ENCODE data around the gene PRR22. TPM values are rescaled to one million over a fixed set of nuclear protein-coding genes. Genes with fewer than 3 reads are reported as not detected.
"Not testable (repeated sequence)": the region's sequence is repeated elsewhere in the genome, so short reads cannot be mapped to it uniquely, and the experiment has no call there.

PRR22 gene
- total RNA-seq, 1 experiment from 2014 or later, result 0.48 TPM

DNA sequence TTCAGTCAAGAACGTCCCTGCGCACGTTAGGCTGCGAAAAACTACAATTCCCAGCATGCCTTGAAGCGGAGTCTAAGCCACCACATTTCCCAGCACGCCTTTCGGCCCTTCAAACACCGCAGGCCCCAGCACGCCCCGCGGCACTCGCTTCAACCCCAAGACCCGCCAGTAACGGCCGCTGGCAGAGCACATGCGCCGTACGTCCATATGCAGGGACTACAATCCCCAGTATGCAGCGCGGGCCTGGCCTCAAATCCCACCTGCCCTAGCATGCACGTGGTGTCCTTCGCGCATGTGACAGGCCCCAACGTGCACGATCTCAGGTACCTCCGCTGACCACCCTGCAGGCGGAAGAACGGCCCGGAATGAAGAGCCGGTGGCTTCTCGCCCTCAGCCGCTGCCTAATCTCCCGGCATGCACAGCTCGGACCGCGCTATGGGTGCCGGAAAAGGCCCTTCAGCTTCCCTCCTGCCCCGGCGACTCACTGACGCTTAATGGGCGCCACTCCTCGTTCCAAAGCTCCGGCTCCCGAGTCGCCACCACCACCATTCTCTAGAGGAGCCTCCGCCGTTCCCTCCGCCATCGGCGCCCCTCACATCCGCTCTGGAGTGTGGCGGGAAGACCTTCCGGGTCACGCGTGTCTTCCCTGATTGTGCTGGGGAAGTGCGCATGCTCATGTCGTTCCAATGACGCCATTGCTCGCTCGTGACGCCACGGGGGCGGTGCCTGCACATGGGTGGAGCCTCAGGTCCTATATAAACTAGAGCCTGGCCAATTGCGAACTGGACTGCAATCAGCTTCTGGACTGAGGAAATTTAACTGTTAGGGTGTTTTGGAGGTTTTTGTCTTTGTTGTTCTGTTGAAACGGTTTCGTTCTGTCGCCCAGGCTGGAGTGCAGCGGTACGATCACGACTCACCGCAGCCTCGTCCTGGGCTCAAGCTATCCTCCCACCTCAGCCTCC is 6.3 kb upstream of the PRR22 start, which contains the start of gene DUS3L:
TSS of gene DUS3L (minus strand) at position 605 of the 962 bp plus-strand sequence. CDS start at position 583, 22 bp downstream.
- DNase-seq (ENCODE audit: low read depth), result peak; percentile 97

GRCh38 chr19:5789886-5790558 is 5.5 kb upstream of the PRR22 start:
- no peak for DNase-seq (ENCODE audit: low read depth)

DNA sequence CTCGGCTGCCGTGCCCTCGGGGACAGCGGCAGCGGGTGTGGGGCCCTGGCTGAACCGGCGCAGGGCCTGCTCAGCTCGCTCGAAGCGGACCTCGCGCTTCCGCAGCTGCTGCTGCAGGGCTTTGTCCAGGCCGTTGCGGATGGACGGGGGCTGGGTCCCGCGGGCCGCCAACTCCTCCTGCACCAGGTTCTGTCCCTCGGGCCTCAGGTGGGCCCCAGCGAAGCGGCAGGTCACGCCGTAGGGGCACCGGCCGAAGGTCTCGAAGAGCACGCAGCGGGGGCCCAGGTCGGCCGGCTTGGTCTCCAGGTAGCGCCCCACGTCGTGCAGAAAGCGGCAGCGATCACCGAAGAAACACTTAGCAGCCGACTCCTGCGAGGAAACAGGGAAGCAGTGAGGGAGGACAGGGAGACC is 4.8 kb upstream of the PRR22 start:
- no peak for DNase-seq (ENCODE audit: low read depth)

GRCh38 chr19:5788422-5788821 is 3.9 kb upstream of the PRR22 start:
- DNase-seq (ENCODE audit: low read depth), result no peak

- DNase-seq (ENCODE audit: low read depth), result no peak
Observed at GRCh38 chr19:5787409-5788182, 3.0 kb upstream of the PRR22 start.

GRCh38 chr19:5786593-5787408 is 2.3 kb upstream of the PRR22 start:
- DNase-seq (ENCODE audit: low read depth), result no peak

- no peak for DNase-seq (ENCODE audit: low read depth)
Observed at GRCh38 chr19:5785423-5785822, 877 bp upstream of the PRR22 start.

GRCh38 chr19:5782945-5783919 is 1.3 kb downstream of the PRR22 start:
- DNase-seq (ENCODE audit: low read depth), result no peak

GRCh38 chr19:5782322-5782721 is 2.2 kb downstream of the PRR22 start:
- DNase-seq (ENCODE audit: low read depth), result no peak

GRCh38 chr19:5780916-5781315 is 3.6 kb downstream of the PRR22 start:
- not testable (repeated sequence) for DNase-seq (ENCODE audit: low read depth)

DNA sequence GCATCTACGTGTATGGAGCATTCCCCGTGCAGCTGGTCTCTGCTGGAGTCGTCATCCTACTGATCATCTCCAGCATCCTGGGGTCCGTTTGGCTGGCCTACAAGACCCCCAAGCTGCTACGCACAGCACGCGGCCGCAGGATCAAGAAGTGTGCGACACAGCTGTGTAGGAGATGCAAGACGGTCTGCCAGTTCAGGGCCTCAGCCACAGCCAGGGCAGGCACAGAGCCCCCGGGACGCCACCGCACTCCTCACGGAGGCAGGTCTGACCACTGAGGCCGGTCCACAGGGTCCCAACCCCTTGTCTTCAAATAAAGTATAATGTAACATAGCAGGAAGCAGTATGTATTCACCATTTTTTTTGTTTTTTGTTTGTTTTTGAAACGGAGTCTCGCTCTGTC is 6.1 kb downstream of the PRR22 start:
- no peak for DNase-seq (ENCODE audit: low read depth)

DNA sequence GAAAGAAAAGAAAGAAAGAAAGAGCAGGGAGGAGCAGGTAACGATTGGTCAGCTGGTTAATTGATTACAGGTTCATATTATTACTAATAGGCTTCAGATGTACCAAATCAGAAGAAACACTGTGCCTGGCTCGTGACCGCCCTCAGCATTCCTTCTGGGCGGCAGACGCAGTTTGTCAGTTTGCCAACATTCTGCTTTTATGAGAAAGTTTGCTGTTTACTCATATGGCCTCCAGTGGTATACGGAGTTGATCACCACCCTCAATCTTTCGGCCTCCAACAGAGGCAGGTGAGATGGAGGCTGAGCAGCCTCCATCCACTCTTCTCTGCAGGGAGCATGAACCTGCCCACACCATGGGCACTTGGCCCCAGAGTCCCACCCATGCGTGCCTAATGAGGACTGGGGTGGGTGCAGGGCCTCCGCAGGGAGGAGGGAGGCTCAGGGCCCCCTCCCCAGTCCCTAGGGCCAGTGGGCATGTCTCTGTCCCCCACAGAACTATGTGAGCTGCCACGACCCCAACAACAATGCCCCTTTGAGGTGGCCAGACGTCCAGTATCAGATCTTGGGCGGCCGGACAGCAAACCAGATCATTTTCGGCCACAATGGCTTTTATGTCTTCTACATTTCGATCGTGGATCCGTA is 8.8 kb downstream of the PRR22 start:
- peak; percentile 51 for DNase-seq (ENCODE audit: low read depth)

DNA sequence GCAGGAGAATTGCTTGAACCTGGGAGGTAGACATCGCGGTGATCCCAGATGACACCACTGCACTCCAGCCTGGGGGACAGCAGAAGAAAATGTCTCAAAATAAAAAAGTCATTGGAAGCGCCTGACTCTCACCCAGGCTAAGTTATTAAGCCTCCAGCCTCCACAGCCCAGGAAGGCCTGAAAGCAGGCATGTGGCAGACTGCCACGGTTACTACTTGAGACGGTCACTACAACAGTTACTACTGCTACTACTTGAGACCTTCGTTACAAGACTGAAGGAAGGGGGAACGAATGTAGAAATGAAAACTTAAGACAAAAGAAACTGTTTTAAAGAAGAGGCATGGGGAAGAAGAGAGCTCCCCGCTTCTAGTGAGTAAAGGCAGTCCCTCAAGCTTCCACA is 9.6 kb downstream of the PRR22 start:
- DNase-seq (ENCODE audit: low read depth), result no peak

GRCh38 chr19:5773276-5773675 is 11.3 kb downstream of the PRR22 start:
- DNase-seq (ENCODE audit: low read depth), result no peak

GRCh38 chr19:5772416-5772815 is 12.1 kb downstream of the PRR22 start:
- DNase-seq (ENCODE audit: low read depth), result no peak

- DNase-seq (ENCODE audit: low read depth), result no peak
Observed at GRCh38 chr19:5767949-5768348, 16.6 kb downstream of the PRR22 start.

DNA sequence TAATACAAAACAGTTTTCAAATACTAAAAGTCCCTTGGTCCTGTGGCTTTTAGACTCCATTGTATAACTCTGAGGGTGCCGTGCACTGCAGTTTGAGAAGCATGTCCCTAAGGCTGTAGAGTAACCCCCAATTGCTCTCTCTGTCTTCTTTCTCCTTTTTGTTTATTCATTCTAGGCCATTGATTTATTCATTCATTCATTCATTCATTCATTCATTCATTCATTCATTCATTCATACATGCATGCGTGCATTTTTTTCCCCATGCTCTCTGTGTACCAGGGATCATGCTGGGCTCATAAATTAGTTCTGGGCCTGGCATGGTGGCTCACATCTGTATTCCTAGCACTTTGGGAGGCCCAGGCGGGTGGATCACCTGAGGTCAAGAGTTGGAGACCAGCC is 19.3 kb downstream of the PRR22 start:
- DNase-seq (ENCODE audit: low read depth), result no peak

DNA sequence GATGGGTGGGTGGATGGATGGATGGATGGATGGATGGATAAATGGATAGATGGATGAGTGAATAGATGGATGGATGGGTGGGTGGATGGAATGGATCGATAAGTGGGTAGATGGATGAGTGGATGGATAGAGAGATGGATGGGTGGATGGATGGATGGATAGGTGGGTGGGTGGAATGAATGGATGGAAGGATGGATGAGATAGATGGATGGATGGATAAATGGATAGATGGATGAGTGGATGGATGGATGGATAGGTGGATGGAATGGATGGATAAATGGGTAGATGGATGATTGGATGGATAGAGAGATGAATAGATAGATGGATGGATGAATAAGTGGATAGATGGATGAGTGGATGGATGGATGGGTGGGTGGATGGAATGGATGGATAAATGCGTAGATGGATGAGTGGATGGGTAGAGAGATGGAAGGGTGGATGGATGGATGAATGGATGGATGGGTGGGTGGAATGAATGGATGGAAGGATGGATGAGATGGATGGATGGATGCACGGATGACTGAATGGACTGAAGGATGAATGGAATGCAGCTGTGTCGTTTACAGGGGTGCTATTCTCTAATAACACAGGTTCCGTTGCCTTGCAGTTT is 21.8 kb downstream of the PRR22 start:
- no peak for DNase-seq (ENCODE audit: low read depth)

GRCh38 chr19:5753743-5754142 is 30.8 kb downstream of the PRR22 start:
- no peak for DNase-seq (ENCODE audit: low read depth)

All from RPMI7951 (cell line).